GM12878 (cell line): ENCODE results near the gene CRAMP1.

Source experiments
- BHLHE40 ChIP-seq, 2 experiments: fragments of 450-650 bp in 1 of 2; IDR thresholded peaks; 2 replicates each; pipeline ENCODE4 v1.6.1; 2011 to 2017; ENCODE audit warnings: low read depth in 2 of 2, borderline replicate concordance in 1 of 2, improper control_type of control experiment in 1 of 2, low read length in 1 of 2, mild to moderate bottlenecking in 1 of 2
- CHD2 ChIP-seq: IDR thresholded peaks from 2 replicates; pipeline ENCODE4 v1.6.1; 2011; ENCODE audit warnings: low read depth, low read length, improper control_type of control experiment, borderline replicate concordance
- CTCF ChIP-seq, 3 experiments: IDR thresholded peaks in 2 of 3; conservative IDR thresholded peaks in 1 of 3; 2 replicates each; pipeline ENCODE4 v1.5.1; 2011; ENCODE audit warnings: low read depth in 3 of 3, low read length in 3 of 3, mild to moderate bottlenecking in 3 of 3, control low read depth in 2 of 3, moderate library complexity in 2 of 3, inconsistent platforms in 1 of 3, mixed read lengths in 1 of 3; ENCODE audit not compliant: control insufficient read depth in 2 of 3, insufficient read depth in 1 of 3; ENCODE audit errors: extremely low read depth in 1 of 3
- EGR1 ChIP-seq, 2 experiments: IDR thresholded peaks; 1 replicate in 1 of 2; 2 replicates in 1 of 2; pipeline ENCODE4 v1.6.1; 2011 to 2012; ENCODE audit warnings: low read depth in 2 of 2, low read length in 2 of 2, borderline replicate concordance in 1 of 2, mild to moderate bottlenecking in 1 of 2, moderate library complexity in 1 of 2
- KDM1A ChIP-seq: fragments of 200-600 bp; sonication (generic); IDR thresholded peaks from 2 replicates; pipeline ENCODE4 v1.6.1; 2016; ENCODE audit warnings: borderline replicate concordance
- NR2F1 ChIP-seq: fragments of 450-650 bp; conservative IDR thresholded peaks from 2 replicates; pipeline ENCODE4 v1.6.1; 2017; ENCODE audit warnings: mild to moderate bottlenecking
- POLR2AphosphoS5 ChIP-seq: IDR thresholded peaks from 2 replicates; pipeline ENCODE4 v1.6.1; 2011; ENCODE audit warnings: mild to moderate bottlenecking, low read length, inconsistent platforms
- SIN3A ChIP-seq: IDR thresholded peaks from 2 replicates; pipeline ENCODE4 v1.6.1; 2012; ENCODE audit warnings: low read depth, low read length, improper control_type of control experiment
- SUZ12 ChIP-seq: fragments of 200-600 bp; sonication (generic); IDR thresholded peaks from one replicate; pipeline ENCODE4 v1.6.1; 2018; ENCODE audit warnings: antibody characterized with exemption, mild to moderate bottlenecking; ENCODE audit not compliant: unreplicated experiment

DNA sequence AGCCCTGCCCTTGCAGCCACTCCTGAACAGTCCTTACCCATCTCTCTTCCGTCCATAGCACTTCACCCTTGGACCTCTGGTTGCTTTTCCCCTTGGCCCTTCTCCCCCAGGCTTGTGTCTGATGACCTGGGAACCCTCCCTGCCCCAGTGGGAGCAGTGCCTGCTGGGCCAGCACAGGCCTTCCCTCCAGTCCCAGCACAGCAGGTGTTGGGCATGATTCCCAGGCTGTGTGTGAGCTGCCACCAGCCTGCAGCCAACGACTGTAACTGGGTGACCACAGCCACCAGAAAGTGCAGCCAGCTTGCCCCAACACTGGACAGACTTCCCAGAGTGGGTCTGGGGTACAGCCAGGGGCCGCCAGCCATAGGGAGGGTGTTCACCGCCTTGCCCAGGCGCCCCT is 30.0 kb downstream of the CRAMP1 start:
- TF ChIP-seq NR2F1 (no peak), POLR2AphosphoS5 (no peak), SIN3A (no peak), EGR1 (IDR thresholded peaks at IDR 0.05; ENCODE audit: borderline replicate concordance in 1 of 2, low read depth in 2 of 2, low read length in 2 of 2) (no peak), BHLHE40 (IDR thresholded peaks at IDR 0.05; ENCODE audit: borderline replicate concordance in 1 of 2, low read depth in 2 of 2, low read length in 1 of 2) (no peak), KDM1A (no peak), CTCF (IDR thresholded peaks at IDR 0.05 in 2 of 3, conservative IDR thresholded peaks at IDR 0.05 in 1 of 3; ENCODE audit: control insufficient read depth in 2 of 3, extremely low read depth in 1 of 3, insufficient read depth in 1 of 3, low read depth in 3 of 3, low read length in 3 of 3) (no peak), CHD2 (no peak), SUZ12 (no peak)
